HG02588 (cell line): ENCODE measurements around the gene NTM.

Source experiments
- ATAC-seq: cut with Tn5 transposase; IDR thresholded peaks from one replicate; pipeline ENCODE4 v1.9.1; 2021; ENCODE audit warnings: mild to moderate bottlenecking, moderate library complexity; ENCODE audit not compliant: unreplicated experiment

The NTM gene

DNA sequence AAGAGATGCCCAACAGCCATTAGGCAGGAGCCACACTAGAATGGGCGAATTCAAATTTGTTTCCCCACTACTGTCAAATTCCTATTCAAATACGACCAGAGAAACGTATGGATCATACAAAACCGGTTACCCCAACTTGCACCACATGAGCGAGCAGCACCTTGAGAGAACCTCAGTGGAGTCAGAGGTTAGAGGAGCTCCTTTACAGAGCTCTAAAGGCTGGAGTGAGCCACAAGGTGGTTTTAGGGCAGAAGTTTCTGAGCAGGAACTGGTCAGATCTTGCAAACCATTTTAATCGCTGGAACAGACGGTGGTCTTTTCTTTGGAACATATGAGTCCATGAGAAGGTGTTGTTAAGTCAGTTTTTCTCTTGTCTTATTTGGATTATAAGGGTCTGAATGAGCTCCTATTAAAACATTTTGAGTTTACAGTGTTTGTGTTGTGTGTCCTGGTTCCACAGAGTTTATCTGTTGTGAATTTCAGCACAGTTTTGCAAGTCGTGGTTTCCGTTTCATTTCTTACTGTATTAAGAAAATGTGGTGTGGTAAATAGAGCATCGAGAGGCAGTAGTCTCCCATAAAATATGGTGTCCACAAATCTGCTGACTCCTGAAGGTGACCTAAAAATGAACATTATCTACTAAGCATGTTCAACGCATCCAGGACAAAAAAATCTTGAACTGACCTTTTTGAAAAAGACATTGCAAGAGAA, 471.7 kb downstream of the NTM start:
- no peak for ATAC-seq

DNA sequence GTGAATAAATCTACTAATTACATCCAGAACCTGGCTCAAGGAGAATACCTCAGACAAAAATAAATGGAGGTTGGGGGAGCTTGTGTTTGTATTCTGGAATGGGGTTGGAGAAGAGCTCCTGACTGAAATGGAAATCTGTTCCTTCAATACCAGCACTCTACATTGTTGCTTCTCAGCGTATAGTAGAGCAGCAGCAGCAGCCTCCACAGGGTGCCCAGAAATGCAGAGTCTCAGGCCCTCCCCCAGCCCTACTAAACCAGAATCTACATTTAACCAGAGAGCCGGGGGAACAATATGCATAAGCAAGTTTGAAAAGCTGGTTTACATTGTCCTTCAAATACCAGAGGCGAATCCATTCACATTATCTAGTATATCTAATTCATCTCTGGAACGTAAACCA, 474.8 kb downstream of the NTM start:
- ATAC-seq: no peak

- ATAC-seq: no peak
Observed at GRCh38 chr11:131849485-131849884, 479.1 kb downstream of the NTM start.

- no peak for ATAC-seq
Observed at GRCh38 chr11:131850507-131850906, 480.1 kb downstream of the NTM start.

GRCh38 chr11:131851964-131852755, 481.7 kb downstream of the NTM start:
- ATAC-seq: no peak

- no peak for ATAC-seq
Observed at GRCh38 chr11:131852757-131853156, 482.3 kb downstream of the NTM start.

DNA sequence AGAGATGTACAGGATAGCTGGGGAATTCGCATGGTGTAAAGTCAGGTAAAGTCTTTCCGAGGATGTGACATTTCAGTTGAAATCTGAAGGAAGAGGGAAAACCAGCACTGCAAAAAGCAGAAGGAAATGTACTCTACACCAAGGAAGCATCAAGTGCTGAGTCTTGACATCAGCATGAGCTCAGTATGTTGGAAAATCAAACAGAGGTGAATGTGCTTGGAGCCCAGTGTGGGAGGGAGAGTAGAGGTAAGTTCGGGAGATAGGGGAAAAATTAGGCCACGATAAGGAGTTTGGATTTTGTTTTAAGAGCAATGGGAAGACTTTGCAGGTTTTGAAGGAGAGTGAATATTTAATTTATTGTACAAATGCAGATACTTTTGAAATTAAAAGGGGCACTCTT, 484.0 kb downstream of the NTM start:
- no peak for ATAC-seq

DNA sequence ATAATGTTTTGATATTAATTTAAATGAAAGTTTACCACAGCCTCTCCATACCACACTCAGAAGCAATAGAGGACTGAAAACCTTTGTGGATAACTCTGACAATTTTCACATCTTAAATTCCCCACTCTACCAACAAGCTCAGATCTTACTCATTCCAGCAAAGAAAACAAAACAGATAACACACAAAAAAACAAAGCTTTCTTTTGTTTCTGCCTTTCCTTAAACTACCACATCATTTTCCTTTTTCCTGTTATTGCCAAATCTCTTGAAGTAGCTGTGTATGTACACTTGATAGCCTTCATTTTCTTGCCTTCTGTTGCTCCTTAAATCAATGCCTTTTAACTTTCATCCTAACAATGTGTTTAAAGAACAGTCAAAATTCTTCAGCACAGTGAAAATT, 484.9 kb downstream of the NTM start:
- ATAC-seq: no peak

DNA sequence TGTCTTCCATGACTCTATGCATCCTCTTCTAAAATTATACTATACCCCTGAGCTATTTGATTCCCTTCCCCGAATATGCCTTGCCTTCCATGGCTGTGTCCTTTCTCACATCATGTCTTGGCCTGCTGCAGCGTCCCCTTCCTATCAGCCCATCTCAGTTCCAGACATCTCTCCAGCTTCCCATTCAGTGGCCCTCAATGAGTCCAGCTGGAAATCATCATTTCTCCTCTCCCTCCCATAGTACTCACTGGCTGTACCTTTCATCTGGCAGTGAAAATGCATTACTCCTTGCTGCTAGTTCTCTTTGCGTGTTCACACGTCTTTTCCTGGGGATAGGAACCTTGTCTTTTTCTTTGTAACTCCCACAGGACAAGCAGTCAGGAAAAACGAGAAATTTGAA, 486.8 kb downstream of the NTM start:
- ATAC-seq: no peak

DNA sequence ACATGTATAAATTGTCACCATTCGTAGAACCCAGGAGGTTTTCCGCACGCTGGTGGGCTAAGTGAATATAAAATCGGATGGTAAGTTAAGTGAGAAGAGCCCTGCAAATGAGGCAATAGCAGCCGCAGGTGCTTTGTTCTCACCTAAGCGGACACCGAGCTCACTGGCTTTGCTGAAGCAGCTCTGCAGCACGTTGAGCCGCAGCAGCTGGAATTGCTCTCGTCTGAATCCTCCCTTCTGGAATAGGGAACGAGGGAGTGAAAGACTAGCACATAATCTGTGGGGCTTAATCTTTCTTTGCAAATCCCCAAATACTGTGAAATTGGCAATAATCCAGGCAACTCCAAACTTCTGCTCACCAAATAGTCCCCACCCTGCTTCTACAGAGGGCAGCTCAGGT, 488.1 kb downstream of the NTM start:
- ATAC-seq: no peak

GRCh38 chr11:131859538-131860210, 489.3 kb downstream of the NTM start:
- ATAC-seq: no peak

GRCh38 chr11:131864228-131864627, 493.8 kb downstream of the NTM start:
- ATAC-seq: no peak

DNA sequence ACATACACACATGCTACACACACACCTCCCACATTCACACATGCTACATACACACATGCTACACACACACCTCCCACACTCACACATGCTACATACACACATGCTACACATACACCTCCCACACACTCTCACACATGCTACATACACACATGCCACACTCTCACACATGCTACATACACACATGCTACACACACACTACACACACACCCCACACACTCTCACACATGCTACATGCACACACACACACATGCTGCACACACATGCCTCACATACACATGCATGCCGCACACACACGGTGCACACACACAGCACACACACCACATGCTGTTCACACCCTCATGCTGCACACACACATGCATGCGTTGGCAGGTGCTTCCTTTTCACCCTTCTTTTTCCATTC, 495.4 kb downstream of the NTM start:
- ATAC-seq: no peak

DNA sequence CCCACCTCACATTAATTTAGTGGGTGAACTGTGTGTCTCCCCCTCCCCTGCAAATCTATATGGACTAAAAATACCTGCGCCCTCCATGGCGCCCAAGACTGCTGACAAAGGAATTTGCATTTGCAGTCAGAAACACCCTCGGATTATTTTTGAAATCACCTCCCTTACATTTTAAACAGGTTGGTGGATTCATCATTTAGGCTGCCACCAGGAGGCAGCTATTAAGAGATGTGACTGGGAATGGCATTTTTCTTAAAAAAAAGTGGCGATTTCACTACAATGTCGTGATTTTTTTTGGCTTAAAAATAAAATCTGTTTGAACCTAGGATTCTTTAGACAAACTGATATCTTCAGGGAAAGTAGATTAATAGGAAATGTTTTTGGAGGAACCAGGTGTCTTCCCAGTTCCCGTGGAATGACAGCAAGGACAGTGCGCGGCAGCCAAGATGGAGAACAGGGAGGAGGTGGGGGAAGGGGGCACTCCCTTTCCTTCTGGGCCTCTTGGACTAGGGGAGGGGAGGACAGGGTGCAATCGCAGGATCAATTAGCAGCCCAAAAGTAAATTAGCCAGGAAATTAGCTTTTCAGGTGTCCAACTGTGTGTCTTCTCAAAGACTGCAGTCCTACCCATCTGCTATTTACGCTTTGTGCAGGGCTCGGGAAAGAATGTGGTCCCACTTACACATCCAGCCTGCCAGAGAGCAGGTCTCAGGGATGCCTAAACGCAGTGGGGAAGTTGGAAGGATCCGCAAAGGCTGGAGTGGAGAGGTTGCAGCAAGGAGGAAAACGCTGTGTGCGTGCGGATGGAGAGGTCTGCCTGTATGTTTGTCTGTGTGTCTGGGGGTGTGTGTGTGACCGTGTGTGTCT, 496.4 kb downstream of the NTM start:
- no peak for ATAC-seq

DNA sequence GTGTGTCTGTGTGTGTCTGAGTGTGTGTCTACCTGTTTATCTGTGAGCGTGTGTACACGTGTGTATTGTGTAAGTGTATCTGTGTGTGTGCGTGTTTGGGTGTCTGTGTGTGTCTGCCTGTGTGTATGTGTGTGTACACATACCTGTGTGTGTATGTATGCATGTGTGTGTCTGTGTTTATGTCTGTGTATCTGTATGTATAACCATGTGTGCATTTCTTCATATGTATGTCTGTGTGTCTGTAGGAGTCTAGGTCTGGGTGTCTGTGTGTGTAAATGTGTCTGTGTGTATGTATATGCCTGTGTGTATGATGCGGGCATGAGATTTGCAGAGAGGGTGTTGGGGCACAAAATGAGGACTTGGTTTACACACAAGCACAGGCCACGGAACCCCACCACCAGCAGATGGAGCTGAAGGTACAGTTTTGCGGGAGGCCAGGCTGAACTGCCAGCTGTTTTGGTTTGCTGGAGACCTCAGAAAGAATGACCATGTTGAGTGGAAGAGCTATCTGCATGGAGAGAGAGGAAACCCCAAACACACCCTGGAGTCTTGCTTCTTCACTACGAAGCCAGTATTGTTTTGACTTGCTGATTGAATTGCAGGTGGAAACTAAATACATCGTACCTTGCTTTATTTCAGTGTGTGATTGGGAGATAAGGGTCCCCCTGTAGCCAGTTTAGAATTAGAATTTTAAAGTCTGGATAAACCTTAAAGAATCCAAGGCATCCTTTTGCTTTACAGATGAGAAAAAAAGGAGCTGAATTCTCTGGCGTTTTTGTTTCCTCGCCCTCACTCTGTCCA, 497.2 kb downstream of the NTM start:
- ATAC-seq: no peak

DNA sequence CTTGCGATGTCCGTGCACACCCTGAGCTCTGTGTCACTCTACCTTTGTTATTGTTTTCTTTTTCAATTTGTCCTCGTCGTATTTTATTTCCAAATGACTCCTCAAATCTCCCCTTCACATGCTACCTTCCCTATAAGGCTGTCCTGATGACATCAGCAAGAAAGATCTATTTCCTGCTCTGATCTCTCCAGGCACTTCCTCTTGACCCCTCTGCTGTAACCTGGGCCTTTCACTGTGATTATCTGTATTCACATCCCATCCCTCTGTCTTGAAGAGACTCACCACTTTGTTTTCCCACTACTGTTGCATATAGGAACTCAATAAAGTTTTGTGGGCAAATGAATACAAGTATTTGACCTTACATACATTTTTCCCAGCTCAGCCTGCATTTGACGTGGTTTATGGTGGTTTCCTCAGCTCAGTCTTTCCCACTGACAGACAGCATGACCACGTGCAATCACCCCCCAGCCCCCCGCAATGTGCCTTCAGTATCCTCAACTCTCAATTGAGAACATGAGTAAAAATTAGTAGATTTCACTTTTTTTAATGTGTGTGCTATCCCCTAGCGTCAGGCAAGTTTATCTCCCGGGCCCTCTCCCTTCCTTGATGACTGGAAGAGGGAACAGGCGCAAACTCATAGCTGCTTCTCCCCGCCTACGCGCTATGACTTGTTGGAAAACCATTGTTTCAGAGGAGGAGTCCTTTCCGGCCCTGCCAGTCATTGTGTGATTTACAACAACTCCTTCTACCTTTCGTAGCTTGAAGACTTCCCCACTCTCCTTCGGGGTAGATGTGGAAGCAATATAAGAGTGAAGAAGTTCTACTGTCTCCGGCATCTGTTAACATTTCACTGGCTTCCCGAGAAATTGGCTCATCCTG, 498.5 kb downstream of the NTM start:
- no peak for ATAC-seq

DNA sequence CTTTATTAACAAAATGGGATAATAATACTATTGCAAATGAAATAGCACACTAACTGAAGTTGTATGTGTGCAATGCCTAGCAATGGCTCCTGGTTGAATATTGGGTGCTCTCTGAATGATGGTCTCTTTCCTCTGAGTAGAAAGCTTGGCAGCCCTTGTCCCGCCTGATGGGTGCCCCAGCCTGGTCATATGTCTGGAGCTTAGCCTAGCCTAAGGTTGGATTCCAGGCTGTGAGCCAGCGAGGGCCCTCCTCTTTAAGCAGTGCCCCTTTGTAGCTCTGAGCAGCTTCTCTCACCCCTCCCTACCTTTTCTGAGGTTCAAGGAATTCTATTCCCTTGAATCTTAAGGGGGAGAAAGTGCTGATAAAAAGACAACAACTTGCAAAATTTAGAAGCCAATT, 499.9 kb downstream of the NTM start:
- no peak for ATAC-seq

DNA sequence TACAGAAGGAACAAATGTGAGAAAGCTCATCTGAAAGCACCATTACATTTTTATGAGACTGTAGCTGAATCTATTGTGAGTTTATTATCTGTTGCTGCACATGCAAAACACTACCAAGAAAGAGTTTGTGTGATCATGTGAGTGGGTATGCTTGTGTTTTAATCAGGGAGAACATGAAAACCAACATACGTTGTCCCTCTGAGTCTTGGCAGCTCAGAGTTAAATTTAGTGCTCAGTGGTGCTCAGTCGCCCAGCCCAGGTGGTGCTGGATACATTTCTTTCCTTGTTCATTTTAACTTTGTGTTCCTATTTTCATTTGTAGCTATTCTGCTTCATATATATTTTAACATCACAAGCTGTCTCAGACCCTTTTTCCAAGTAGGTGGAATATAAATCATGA, 500.6 kb downstream of the NTM start:
- no peak for ATAC-seq

DNA sequence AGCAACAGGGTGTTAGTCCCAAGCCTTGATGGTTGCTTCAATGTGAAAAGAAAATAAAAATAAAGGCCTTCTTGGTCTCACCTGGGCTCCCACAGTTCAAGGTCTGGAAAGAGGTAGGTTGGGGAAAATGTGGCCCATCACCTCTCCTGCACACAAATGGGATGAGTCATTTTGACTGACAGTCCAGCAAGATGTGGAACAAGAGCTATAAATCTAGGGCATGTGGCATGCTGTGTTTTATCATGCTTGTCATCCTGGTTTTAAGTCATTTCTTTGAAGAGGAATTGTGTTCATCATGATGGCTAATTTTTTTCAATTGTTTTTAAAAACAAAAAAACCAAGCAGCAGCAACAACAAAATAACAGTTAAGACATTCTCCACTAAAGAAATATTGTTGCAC, 503.7 kb downstream of the NTM start:
- ATAC-seq: no peak
